ENCODE data around the gene COX4I1. TPM values are rescaled to one million over a fixed set of nuclear protein-coding genes. Genes with fewer than 3 reads are reported as not detected.
A peak's percentile ranks its signal among the peaks of the same experiment; 100 is the strongest.

The COX4I1 gene
- total and polyA plus RNA-seq, 9 of the 15 experiments (the other 6 are each of a cell fraction or from before 2014, with no cell fraction given): 651 to 2,356 (median 1,032) TPM

- TF ChIP-seq PRDM10 (IDR thresholded peaks at IDR 0.05; ENCODE audit: partially characterized antibody) (peak; percentile 96), ATF1 (CRISPR knock-in tag; IDR thresholded peaks at IDR 0.05) (no peak), ATF1 (tag; IDR thresholded peaks at IDR 0.05) (peak; percentile 37; the same call in 1 of the 2 replicates), ZKSCAN8 (CRISPR knock-in tag; IDR thresholded peaks at IDR 0.05) (no peak), CREB3L1 (IDR thresholded peaks at IDR 0.05; ENCODE audit: borderline replicate concordance, low read depth) (peak; percentile 90), NRF1 (conservative IDR thresholded peaks at IDR 0.05 in 1 of 2, IDR thresholded peaks at IDR 0.05 in 1 of 2) (peak; percentile 31 to 40; a peak in 3 of 4 replicates), AFF1 (IDR thresholded peaks at IDR 0.05; ENCODE audit: low read depth in 1 of 2, partially characterized antibody in 2 of 2) (no peak), SMARCE1 (IDR thresholded peaks at IDR 0.05) (no peak), TRIM25 (IDR thresholded peaks at IDR 0.05; ENCODE audit: borderline replicate concordance) (no peak), ELF1 (tag; IDR thresholded peaks at IDR 0.05) (no peak), MAZ (CRISPR knock-in tag; conservative IDR thresholded peaks at IDR 0.05 in 1 of 2, IDR thresholded peaks at IDR 0.05 in 1 of 2) (0 out of 4 replicates have a peak, but pooled peaks of 1 of the 2 experiments have one; percentile 34), STAG1 (CRISPR knock-in tag; IDR thresholded peaks at IDR 0.05; ENCODE audit: borderline replicate concordance) (peak; percentile 91; the same call in 1 of the 2 replicates), NKRF (IDR thresholded peaks at IDR 0.05; ENCODE audit: borderline replicate concordance) (no peak)
Measured at GRCh38 chr16:85821390-85822135, 22.1 kb downstream of the COX4I1 start (continued).
